Panc1 (cell line): Measurements from ENCODE around the gene CAMKMT.

Source experiments
- POLR2AphosphoS5 ChIP-seq: IDR thresholded peaks from 2 replicates; pipeline ENCODE4 v1.6.1; 2012; ENCODE audit warnings: mild to moderate bottlenecking, low read depth, low read length, moderate library complexity
- SIN3A ChIP-seq: IDR thresholded peaks from 2 replicates; pipeline ENCODE4 v1.6.1; 2012; ENCODE audit warnings: low read depth, mild to moderate bottlenecking, low read length, moderate library complexity, borderline replicate concordance; ENCODE audit not compliant: insufficient read depth
- TCF7L2 ChIP-seq: IDR thresholded peaks from 2 replicates; pipeline ENCODE4 v1.6.1; 2011; ENCODE audit warnings: mild to moderate bottlenecking, low read depth, low read length, inconsistent platforms
- TF ChIP-seq, protein P1 (sequence below): fragments of 450-650 bp; IDR thresholded peaks from 2 replicates; pipeline ENCODE4 v1.5.1; 2017; ENCODE audit warnings: mild to moderate bottlenecking
- TF ChIP-seq, protein P2 (sequence below), 2 experiments: IDR thresholded peaks; 2 replicates each; pipeline ENCODE4 v1.6.1; 2011 to 2012; ENCODE audit warnings: low read depth in 2 of 2, control low read depth in 1 of 2, low read length in 1 of 2, mild to moderate bottlenecking in 1 of 2, moderate library complexity in 1 of 2; ENCODE audit not compliant: insufficient read depth in 1 of 2

DNA sequence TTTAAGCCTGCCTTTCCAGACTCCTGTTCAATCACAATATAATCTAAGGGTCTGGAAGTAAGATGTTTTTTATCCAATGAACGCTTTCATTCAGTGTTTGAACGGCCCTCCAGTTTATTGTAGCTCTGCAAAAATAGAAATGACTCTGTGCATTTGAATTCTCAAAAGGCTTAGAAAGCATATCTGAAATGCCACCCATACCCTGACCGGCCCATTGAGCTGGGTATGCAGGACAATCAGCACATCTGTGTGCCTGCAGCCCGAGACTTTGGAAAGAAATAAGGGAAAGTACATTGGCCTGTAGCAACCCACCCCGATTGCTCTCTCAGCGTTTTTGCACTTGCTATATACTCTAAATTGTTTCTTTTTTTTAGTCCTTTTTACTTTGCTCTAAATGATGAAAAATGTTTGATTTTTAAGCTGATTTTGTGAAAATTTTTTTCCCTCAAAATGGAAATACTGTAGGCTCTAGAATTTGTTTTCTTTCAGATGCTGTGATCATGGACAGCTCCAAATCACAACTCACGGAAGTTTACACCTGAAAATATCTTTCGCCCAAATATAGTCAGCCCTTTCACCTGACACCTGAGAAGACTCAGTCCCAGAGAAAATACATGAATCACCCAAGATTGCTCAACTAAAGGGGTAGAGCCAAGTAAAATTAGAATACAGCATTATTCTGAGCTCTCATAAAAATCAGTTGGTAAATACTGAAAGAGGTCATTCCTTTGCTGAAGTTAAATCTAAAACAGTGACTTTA lies 385.3 kb downstream of the CAMKMT start:
- TF ChIP-seq, protein P1, sequence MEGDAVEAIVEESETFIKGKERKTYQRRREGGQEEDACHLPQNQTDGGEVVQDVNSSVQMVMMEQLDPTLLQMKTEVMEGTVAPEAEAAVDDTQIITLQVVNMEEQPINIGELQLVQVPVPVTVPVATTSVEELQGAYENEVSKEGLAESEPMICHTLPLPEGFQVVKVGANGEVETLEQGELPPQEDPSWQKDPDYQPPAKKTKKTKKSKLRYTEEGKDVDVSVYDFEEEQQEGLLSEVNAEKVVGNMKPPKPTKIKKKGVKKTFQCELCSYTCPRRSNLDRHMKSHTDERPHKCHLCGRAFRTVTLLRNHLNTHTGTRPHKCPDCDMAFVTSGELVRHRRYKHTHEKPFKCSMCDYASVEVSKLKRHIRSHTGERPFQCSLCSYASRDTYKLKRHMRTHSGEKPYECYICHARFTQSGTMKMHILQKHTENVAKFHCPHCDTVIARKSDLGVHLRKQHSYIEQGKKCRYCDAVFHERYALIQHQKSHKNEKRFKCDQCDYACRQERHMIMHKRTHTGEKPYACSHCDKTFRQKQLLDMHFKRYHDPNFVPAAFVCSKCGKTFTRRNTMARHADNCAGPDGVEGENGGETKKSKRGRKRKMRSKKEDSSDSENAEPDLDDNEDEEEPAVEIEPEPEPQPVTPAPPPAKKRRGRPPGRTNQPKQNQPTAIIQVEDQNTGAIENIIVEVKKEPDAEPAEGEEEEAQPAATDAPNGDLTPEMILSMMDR, result no peak
- TF ChIP-seq, protein P2, sequence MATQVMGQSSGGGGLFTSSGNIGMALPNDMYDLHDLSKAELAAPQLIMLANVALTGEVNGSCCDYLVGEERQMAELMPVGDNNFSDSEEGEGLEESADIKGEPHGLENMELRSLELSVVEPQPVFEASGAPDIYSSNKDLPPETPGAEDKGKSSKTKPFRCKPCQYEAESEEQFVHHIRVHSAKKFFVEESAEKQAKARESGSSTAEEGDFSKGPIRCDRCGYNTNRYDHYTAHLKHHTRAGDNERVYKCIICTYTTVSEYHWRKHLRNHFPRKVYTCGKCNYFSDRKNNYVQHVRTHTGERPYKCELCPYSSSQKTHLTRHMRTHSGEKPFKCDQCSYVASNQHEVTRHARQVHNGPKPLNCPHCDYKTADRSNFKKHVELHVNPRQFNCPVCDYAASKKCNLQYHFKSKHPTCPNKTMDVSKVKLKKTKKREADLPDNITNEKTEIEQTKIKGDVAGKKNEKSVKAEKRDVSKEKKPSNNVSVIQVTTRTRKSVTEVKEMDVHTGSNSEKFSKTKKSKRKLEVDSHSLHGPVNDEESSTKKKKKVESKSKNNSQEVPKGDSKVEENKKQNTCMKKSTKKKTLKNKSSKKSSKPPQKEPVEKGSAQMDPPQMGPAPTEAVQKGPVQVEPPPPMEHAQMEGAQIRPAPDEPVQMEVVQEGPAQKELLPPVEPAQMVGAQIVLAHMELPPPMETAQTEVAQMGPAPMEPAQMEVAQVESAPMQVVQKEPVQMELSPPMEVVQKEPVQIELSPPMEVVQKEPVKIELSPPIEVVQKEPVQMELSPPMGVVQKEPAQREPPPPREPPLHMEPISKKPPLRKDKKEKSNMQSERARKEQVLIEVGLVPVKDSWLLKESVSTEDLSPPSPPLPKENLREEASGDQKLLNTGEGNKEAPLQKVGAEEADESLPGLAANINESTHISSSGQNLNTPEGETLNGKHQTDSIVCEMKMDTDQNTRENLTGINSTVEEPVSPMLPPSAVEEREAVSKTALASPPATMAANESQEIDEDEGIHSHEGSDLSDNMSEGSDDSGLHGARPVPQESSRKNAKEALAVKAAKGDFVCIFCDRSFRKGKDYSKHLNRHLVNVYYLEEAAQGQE (IDR thresholded peaks at IDR 0.05; ENCODE audit: insufficient read depth in 1 of 2, low read depth in 2 of 2, low read length in 1 of 2), result no peak
- TF ChIP-seq SIN3A, result no peak
- TF ChIP-seq POLR2AphosphoS5, result no peak
- no peak for TF ChIP-seq TCF7L2
